Activated CD4-positive, alpha-beta T cell treated with anti-CD3 and anti-CD28 coated beads for 24 hours (primary cell): ENCODE data around the gene TUBG2.
A peak's percentile ranks its signal among the peaks of the same experiment; 100 is the strongest.

ENCODE experiments used
- DNase-seq, 2 donors: peaks; one replicate each; pipeline ENCODE4 v3.0.0-alpha.2; 2020; ENCODE audit warnings: low read depth in 2 of 2

Gene TUBG2

GRCh38 chr17:42697108-42697811 is 38.2 kb downstream of the TUBG2 start:
- DNase-seq, result no peak

GRCh38 chr17:42698736-42699414 is 39.8 kb downstream of the TUBG2 start:
- DNase-seq, result no peak

GRCh38 chr17:42699415-42699740 is 40.3 kb downstream of the TUBG2 start:
- no peak for DNase-seq

- DNase-seq, result no peak
These were observed 41.7 kb downstream of the TUBG2 start for GRCh38 chr17:42700586-42701289.

- DNase-seq, result no peak
These were observed 43.4 kb downstream of the TUBG2 start for GRCh38 chr17:42702446-42702845.

- no peak for DNase-seq
These were observed 45.4 kb downstream of the TUBG2 start for GRCh38 chr17:42704490-42704836.

- peak in 1 of 2 donors; percentile 23 for DNase-seq
These were observed 45.9 kb downstream of the TUBG2 start for GRCh38 chr17:42704837-42705494.

- DNase-seq, result peak; percentile 3 to 24
These were observed 47.6 kb downstream of the TUBG2 start for GRCh38 chr17:42706732-42707131.

- no peak for DNase-seq
These were observed 49.5 kb downstream of the TUBG2 start for GRCh38 chr17:42708588-42708987.

- DNase-seq, result no peak
These were observed 50.5 kb downstream of the TUBG2 start for GRCh38 chr17:42709561-42709960.
